Stimulated activated CD8-positive, alpha-beta memory T cell treated with anti-CD3 and anti-CD28 coated beads, Interleukin-12 subunit alpha, Interleukin-12 subunit beta, amount 100 ng/mL, for 1 hour (primary cell): ENCODE results near the gene ABHD1.

Experiments used
- DNase-seq: peaks from one replicate; pipeline ENCODE4 v3.0.0-alpha.2; 2020; ENCODE audit warnings: low read depth

The ABHD1 gene

GRCh38 chr2:27086724-27087593 is 36.7 kb upstream of the ABHD1 start, which contains the start of gene KHK:
TSS of gene KHK (plus strand) at chr2:27086772. CDS start at chr2:27087260, 488 bp downstream.
- DNase-seq, result no peak

GRCh38 chr2:27087823-27088410 is 35.7 kb upstream of the ABHD1 start:
- no peak for DNase-seq

DNA sequence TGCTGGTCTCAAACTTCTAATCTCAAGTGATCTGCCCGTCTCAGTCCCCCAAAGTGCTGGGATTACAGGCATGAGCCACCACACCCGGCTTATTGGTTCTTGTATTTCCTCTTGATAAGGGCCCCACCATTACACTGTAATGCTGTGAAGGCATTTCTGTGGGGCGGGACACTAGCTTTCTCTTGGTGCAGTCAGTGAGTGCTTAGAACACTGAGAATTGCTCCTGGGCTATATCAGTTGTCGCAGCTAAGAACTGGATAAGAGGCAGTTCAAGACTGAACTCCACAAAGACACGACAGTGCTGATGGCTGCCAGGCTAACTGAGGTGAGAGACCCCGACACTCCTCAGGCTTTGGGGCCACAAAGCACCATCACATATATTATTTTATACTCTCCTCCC is 35.0 kb upstream of the ABHD1 start:
- no peak for DNase-seq

DNA sequence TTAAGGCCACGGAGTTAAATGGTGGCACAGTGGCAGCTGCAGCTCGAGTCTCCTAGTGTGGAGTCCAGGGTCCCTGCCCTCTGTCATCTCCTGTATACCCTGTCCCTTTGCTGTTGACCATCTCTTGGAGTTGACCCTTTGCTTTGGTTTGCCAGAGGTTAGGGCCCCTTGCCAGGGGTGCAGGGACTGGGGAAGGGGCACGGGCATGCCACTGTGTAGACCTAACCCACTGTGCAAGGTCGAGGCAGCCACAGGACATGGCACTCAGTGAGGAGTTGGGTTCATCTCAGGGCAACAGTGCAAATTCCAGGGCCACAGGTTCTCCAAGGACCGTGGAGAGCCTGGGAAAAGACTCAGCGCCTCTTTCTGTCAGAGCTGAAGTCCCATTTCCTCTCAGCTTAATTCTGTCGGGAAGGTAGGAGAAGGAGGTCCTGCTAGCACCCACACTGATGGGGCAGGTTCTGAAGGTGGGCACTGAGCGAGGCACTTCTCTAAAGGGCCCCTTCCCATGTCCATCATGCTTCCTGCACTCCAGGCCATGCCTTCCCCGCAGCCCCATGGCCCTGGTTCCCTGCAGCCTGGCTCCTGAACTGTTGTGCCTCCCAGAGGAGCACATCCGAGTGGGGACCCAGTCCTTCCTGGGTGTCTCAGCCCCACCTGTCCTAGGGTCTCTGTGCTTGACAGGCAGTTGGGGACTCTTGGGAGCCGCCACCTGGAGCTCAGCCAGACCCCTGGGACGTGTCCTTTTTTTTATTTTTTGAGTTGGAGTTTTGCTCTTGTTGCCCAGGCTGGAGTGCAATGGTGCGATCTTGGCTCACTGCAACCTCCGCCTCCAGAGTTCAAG is 34.3 kb upstream of the ABHD1 start:
- DNase-seq, result no peak

GRCh38 chr2:27091746-27092695 is 31.6 kb upstream of the ABHD1 start:
- DNase-seq, result no peak

- no peak for DNase-seq
Measured at GRCh38 chr2:27092696-27093429, 30.8 kb upstream of the ABHD1 start.

DNA sequence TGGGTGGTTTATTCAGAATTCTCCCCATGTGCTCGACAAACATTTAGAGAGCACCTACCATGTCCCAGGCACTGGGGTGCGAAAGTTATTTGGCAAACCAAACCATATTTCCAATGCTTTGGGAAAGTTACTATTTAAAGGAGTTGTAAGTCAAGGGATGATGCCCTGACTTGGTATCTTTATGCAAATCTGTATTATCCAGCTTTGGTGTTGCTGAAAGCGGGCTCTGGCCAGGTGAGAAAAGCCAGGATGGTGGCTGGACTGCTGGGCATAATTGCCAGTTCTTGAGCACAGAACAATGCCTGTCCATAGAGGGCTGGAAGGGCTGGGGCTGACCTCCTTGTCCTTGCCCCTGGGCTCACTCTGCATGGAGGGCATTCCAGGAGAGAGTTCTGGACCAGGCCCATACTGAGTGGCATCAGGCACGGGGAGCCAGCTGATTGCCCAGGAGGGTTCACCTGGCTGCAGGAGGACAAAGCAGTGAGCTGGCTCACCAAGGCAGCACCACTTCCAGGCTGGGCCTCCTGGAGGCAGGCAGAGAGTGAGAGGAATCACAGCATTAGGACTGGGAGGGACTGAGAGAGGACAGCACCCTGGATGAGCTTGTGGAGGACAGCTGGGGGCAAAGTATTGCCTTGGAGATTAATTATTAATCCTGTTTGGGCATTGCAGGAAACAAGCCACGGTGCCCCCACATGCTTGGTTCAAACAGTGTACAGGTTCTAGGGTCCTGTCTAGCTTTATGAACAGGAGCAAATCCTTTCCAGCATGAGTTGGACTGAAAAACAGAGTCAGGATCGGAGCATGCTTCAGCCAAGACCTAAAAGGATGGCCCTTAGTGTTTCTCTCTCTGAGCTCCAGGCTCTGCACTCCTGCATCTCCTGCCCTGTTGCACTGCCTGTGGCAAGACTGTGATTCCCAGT is 29.9 kb upstream of the ABHD1 start:
- DNase-seq, result no peak

GRCh38 chr2:27094353-27094984 is 29.1 kb upstream of the ABHD1 start:
- DNase-seq, result no peak

DNA sequence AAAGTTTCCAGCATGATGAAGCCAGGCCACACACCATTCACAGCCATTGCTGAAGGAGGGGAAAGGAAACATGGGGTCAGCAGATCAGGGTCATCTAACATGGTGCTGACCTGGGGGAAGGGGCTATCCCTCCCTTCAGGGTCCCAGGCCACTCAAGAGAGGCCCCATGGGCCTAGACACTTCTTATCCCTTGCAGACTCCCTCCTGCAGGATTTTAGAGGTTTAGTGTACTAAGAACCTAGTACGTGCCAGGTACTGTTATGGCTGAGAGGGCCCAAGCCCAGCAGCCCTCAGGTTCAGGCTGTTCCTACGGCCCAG is 28.2 kb upstream of the ABHD1 start:
- DNase-seq, result no peak

DNA sequence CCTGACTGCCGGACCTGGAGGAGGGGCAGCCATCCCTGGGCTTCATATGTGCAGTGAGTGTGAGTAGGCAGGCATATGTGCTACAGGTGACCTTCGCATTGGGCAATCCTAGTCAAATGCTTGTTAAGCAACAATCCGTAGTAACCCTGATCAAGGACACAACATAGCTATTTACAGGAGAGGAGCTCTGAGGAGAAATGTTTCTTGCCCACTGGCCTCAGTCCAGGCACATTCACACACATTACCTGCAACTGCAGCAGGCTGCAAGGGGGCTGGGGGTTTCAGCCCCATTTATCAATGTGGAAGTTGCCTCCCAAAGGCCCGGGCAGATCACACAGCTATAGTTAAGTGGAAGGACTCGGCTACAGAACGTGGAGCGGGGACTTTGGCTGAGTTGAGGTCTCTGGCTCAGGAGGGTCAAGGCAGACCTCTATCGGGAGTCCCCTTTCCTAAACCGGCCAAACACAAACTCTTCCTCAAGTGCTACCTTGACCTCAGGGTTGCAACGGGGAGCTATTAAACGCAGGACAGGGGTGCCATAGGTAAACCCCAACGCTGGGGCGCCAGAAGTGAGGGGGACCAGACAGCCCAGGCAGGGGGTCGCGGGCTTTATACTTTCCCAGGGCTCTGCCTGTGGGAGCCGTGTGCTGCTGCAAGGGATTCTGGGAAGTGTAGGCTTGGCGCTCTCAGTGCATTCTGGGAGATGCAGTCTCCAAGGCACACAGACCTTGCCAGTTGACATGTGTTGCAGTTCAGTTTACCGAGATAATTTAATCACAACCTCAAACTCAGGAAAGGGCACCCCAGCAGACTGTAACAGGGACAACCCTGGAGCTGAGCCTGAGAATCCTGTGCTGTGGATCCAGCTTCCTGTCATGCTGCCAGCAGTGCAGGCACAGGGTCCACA is 27.6 kb upstream of the ABHD1 start:
- no peak for DNase-seq

DNA sequence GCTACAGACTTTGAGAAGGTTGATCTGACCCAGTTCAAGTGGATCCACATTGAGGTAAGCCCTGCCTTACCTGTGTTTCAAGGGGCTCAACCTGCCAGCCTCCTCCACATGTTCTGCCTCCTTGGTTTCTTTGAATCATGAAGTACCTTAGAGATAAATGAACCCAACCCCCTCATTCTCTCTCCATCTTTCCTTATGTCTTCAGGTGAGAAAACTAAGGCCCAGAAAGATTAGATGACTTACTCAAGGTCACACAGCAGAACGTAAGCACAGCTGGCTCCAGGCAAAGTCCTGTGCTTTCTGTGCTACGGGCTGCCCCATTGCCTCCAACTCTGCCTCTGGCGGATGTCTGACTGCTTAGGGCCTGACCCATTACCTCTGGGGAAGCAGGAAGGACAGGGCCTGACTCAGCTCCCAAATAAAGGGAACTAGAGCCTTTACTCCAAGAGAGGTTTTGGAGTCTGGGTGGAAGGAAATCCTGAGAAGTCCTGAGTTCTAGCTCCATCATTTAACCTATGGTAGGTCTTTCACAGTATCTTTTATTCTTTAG is 26.8 kb upstream of the ABHD1 start:
- no peak for DNase-seq

- no peak for DNase-seq
Measured at GRCh38 chr2:27097341-27097740, 26.3 kb upstream of the ABHD1 start.

DNA sequence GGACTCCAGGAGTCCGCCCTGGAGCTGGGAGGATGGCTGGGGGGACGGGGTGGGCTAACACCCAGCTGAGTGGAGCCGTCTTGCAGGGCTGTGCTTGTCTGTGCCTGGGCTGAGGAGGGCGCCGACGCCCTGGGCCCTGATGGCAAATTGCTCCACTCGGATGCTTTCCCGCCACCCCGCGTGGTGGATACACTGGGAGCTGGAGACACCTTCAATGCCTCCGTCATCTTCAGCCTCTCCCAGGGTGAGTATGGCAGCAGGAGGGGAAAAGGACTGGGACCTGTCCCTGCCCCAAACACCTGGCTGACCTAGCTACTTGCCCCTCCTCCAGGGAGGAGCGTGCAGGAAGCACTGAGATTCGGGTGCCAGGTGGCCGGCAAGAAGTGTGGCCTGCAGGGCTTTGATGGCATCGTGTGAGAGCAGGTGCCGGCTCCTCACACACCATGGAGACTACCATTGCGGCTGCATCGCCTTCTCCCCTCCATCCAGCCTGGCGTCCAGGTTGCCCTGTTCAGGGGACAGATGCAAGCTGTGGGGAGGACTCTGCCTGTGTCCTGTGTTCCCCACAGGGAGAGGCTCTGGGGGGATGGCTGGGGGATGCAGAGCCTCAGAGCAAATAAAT is 24.2 kb upstream of the ABHD1 start:
- no peak for DNase-seq

- DNase-seq, result no peak
Measured at GRCh38 chr2:27100036-27100435, 23.6 kb upstream of the ABHD1 start.

DNA sequence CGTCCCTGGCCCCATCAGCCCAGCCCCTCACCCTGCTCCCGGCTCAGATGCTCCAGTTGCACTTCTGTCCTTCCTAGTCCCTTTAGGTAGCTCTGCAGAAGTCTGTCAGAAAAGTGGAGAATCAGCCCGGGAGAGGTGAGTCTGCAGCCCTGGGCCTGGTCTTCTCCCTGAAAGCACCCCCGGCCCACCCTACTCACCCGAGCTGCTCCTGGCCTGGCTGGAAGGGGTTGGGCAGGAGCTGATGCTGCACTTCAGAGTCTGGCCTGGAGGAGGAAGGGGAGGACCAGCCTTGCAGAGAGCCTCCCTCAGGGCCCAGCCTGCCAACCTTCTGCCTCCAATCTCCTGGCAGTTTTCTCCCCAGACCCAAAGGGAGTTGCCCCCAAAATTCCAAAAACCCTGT is 21.3 kb upstream of the ABHD1 start:
- DNase-seq, result no peak

- DNase-seq, result no peak
Measured at GRCh38 chr2:27105981-27106380, 17.6 kb upstream of the ABHD1 start.

DNA sequence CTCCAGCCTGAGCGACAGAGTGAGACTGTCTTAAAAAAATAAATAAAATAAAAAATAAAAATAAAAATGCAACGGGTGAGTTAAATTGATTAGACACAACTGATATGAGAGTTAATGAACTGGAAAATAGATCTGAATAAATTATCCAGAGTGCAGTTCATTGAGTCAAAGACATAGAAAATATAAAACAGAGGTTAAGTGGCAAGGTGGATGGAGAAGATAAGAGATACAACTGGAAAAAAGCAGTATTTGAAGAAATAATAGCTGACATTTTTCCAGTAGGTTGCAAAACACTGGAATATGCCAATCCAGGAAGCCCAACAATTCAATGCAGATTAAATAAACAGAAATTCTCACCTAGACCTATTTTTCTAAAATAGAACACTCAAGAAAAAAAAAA is 15.4 kb upstream of the ABHD1 start:
- no peak for DNase-seq

DNA sequence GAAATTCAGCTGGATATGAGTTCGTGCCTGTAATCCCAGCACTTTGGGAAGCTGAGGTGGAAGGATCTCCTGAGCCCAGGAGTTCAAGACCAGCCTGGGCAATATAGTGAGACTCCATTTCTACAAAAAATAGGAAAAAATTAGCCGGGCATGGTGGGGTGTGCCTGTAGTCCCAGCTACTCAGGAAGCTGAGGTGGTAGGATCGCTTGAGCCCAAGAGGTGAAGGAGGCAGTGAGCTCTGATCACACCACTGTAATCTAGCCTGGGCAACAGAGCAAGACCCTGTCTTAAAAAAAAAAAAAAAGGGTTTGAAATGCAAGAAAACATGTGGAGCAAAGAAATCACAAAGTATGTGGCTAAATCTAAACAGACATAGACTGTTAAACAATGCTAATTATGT is 14.5 kb upstream of the ABHD1 start:
- no peak for DNase-seq
